Lower leg skin (tissue), 3 donors: ENCODE data around the gene OTUD7B.

Source experiments
- CTCF ChIP-seq, 3 donors: fragments of 450-650 bp; IDR thresholded peaks; one replicate each; pipeline ENCODE4 v1.5.1; 2016; ENCODE audit warnings: antibody characterized with exemption in 3 of 3, mild to moderate bottlenecking in 3 of 3, moderate library complexity in 2 of 3
- POLR2A ChIP-seq, 2 donors: fragments of 450-650 bp; IDR thresholded peaks; one replicate each; pipeline ENCODE4 v1.6.1; 2016 to 2017; ENCODE audit warnings: antibody characterized with exemption in 2 of 2, mild to moderate bottlenecking in 1 of 2, moderate library complexity in 1 of 2

DNA sequence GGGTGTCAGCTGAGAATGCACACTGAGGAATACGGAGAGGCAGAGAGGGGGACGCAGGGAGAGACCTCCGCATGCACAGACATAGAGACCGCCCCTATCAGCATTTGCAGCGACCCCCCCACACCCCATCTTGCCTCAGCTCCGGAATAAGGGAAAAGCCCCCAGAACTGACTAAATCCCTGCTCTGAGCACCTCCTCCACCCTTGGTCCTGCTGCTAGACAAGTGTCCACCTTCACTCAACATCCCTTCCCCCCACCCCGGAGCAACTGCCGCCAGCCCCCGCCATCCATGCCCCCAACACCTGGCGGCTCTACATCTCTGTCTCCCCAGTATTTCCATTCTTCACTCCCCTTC is 93.7 kb downstream of the OTUD7B start:
- TF ChIP-seq CTCF (IDR thresholded peaks at IDR 0.05) (no peak), POLR2A (IDR thresholded peaks at IDR 0.05) (no peak)
